ENCODE data around the gene TGFBR3L.
A peak's percentile ranks its signal among the peaks of the same experiment; 100 is the strongest.
"Not testable (repeated sequence)": the region's sequence is repeated elsewhere in the genome, so short reads cannot be mapped to it uniquely, and the experiment has no call there.

The TGFBR3L gene

DNA sequence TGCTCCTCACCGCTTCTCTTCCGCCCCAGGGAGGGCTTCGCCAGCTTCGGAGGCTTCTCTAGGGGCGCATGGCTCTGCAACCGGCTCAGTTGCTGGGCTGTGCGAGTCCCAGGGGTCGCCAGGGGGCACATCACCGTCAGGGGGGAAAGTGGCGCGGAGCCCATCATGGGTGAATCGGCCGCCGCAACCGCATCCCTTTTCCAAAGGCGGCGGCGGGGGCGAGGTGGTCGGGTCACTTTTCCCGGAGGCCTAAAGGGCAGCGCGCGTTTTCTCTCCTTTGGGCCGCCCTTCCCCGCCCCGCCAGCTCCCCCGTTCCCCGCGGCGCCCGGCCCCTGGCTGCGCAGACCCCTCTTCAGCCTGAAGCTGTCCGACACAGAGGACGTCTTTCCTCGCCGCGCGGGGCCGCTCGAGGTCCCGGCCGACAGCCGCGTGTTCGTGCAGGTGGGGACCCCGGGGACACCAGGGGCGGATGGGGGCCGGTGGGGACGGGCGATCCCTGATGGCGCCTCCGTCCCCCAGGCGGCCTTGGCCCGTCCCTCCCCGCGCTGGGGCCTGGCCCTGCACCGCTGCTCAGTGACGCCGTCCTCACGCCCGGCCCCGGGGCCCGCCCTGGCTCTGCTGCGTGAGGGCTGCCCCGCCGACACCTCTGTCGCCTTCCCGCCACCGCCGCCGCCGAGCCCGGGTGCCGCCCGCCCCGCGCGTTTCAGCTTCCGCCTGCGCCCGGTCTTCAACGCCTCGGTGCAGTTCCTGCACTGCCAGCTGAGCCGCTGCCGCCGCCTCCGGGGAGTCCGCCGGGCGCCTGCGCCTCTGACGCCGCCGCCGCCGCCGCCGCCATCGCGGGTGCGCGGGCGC, 1.7 kb downstream of the TGFBR3L start:
- no peak overlapping the region for H3K27ac ChIP-seq
- peaks cover 90% of the 10 kb centered on the region for H4K20me1 ChIP-seq
- peaks cover 71% of the 10 kb centered on the region for H3K4me1 ChIP-seq
- peak overlapping the region; percentile 94 for H3K4me2 ChIP-seq
- peak overlapping the region; percentile 55 for H3K9ac ChIP-seq
- peak overlapping the region; percentile 65 for H3K4me3 ChIP-seq
- peaks cover 70% of the 10 kb centered on the region for H3K27me3 ChIP-seq
- no peak for TF ChIP-seq Cebpa-rat (IDR thresholded peaks at IDR 0.05)
- H3K36me3 ChIP-seq = peaks cover 14% of the 10 kb centered on the region
- H3K9me3 ChIP-seq = no peaks in the 10 kb centered on the region

DNA sequence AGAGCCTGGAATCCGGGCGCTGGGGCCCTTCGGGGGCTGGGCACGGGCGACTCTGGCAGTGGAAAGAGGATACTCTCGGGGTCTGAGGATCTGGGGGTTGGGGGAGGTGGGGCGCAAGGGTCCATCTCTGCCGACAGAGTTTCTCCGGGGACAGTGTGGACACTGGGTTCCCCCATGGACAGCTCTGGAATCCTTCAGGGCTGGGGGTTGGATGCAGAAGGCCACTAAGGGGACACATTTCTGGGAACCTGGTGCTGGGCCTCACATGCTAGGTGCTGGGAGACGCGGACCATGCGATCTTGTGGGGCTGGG, 2.3 kb downstream of the TGFBR3L start:
- H3K4me2 ChIP-seq = peak overlapping the region; percentile 94
- no peak overlapping the region for H3K9ac ChIP-seq
- no peak overlapping the region for H3K27ac ChIP-seq
- H3K9me3 ChIP-seq = no peaks in the 10 kb centered on the region
- TF ChIP-seq Cebpa-rat (IDR thresholded peaks at IDR 0.05) = no peak
- H3K4me1 ChIP-seq = peaks cover 71% of the 10 kb centered on the region
- peaks cover 90% of the 10 kb centered on the region for H4K20me1 ChIP-seq
- H3K27me3 ChIP-seq = peaks cover 70% of the 10 kb centered on the region
- peaks cover 12% of the 10 kb centered on the region for H3K36me3 ChIP-seq
- peak overlapping the region; percentile 65 for H3K4me3 ChIP-seq

DNA sequence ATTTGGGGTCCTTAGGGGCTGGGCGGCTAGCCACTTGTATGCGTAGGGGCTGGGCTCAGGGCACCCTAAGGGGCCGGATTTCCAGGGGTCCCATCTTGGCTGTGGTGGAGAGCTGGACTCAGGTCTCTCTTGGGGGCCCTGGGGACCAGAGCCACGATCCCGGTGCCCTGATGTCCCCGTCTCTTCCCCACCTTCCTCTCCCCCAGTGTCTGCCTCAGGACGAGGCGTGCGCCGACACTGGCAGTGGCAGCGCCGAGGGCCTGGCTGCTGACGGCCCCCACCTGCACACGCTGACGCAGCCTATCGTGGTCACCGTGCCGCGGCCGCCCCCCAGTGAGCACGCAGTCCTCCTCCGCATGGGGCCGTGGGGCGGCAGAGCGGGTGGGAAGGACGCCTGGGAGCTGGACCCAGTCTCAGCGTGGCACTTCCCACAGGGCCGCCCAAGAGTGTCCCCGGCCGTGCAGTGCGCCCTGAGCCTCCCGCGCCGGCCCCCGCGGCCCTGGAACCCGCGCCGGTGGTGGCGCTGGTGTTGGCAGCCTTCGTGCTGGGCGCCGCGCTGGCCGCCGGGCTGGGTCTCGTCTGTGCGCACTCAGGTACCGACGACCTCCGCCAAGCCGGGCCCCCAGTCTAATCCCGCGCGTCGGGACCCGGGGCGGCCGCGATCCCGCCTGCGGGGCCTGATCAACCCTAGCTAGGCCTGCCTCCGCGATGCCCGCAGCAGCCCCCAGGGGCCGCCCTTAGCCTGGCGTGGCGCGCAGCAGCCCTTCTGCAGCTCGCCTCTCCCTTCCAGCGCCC, 2.8 kb downstream of the TGFBR3L start:
- H3K9me3 ChIP-seq = no peaks in the 10 kb centered on the region
- peak overlapping the region; percentile 94 for H3K4me2 ChIP-seq
- H3K9ac ChIP-seq = no peak overlapping the region
- no peak for TF ChIP-seq Cebpa-rat (IDR thresholded peaks at IDR 0.05)
- peaks cover 90% of the 10 kb centered on the region for H4K20me1 ChIP-seq
- peaks cover 13% of the 10 kb centered on the region for H3K36me3 ChIP-seq
- peaks cover 70% of the 10 kb centered on the region for H3K27me3 ChIP-seq
- H3K27ac ChIP-seq = no peak overlapping the region
- peak overlapping the region; percentile 65 for H3K4me3 ChIP-seq
- H3K4me1 ChIP-seq = peaks cover 69% of the 10 kb centered on the region

DNA sequence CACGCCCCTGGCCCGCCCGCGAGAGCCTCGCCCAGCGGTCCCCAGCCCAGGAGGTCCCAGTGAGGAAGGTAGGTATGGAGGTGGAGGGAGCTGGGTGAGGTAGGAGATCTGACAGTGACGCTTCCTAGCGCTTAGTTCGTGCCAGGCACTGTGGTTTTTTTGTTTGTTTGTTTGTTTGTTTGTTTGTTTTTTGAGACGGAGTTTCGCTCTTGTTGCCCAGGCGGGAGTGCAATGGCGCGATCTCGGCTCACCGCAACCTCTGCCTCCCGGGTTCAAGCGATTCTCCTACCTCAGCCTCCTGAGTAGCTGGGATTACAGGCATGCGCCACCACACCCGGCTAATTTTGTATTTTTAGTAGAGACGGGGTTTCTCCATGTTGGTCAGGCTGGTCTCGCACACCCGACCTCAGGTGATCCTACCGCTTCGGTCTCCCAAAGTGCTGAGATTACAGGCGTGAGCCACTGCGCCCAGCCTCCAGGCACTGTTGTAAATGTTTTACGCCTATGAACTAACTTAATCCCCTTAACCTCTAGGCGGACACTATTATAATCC, 3.5 kb downstream of the TGFBR3L start:
- H3K9me3 ChIP-seq, H3K27ac ChIP-seq, H3K9ac ChIP-seq: not testable (repeated sequence)
- Histone ChIP-seq H3K4me1 (peaks cover 63% of the 10 kb centered on the region), H3K4me3 (peak overlapping the region; percentile 65), H3K36me3 (peaks cover 20% of the 10 kb centered on the region), H3K4me2 (peak overlapping the region; percentile 94), H4K20me1 (peaks cover 90% of the 10 kb centered on the region), H3K27me3 (peaks cover 68% of the 10 kb centered on the region)

DNA sequence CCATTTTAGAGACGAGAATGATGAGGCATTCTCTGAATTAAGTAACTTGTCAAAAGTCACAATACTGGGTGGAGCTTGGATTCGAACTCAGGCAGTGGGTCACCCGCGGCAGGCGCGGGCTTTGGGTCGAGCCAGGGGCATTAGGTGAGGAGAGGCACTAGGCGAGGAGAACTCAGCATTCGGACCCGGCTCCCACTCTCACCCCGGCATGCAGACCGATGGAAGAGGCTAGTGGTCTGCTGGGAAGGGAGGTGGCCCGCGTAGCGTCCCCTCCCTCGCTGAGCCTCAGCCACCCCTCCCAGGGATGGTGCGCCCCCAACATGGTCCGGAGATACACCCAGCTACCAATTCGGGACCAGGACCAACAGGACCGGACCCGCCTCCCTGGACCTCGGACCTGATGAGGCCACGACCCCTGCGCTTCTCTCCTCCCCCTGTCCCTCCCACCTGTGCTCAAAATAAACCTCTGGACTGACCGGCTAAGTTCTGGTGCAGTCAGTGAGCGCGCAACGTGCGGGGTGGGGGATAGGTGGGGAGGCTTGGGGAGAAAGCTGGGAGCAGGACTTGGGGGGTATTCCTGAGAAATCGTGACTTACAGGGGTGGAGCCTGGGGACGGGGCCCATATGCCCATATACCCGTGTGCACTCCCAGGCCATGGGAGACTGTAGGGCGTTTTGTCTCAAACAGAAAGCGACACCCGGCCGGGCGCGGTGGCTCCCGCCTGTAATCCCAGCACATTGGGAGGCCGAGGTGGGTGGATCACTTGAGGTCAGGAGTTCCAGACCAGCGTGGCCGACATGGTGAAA, 4.2 kb downstream of the TGFBR3L start:
- Histone ChIP-seq H3K4me1 (peaks cover 66% of the 10 kb centered on the region), H3K36me3 (peaks cover 23% of the 10 kb centered on the region), H3K4me2 (peak overlapping the region; percentile 99), H3K27me3 (peaks cover 62% of the 10 kb centered on the region), H3K4me3 (no peak overlapping the region), H3K27ac (no peak overlapping the region), H3K9me3 (no peaks in the 10 kb centered on the region), H3K9ac (no peak overlapping the region), H4K20me1 (peaks cover 90% of the 10 kb centered on the region)
- TF ChIP-seq Cebpa-rat (IDR thresholded peaks at IDR 0.05) = no peak

DNA sequence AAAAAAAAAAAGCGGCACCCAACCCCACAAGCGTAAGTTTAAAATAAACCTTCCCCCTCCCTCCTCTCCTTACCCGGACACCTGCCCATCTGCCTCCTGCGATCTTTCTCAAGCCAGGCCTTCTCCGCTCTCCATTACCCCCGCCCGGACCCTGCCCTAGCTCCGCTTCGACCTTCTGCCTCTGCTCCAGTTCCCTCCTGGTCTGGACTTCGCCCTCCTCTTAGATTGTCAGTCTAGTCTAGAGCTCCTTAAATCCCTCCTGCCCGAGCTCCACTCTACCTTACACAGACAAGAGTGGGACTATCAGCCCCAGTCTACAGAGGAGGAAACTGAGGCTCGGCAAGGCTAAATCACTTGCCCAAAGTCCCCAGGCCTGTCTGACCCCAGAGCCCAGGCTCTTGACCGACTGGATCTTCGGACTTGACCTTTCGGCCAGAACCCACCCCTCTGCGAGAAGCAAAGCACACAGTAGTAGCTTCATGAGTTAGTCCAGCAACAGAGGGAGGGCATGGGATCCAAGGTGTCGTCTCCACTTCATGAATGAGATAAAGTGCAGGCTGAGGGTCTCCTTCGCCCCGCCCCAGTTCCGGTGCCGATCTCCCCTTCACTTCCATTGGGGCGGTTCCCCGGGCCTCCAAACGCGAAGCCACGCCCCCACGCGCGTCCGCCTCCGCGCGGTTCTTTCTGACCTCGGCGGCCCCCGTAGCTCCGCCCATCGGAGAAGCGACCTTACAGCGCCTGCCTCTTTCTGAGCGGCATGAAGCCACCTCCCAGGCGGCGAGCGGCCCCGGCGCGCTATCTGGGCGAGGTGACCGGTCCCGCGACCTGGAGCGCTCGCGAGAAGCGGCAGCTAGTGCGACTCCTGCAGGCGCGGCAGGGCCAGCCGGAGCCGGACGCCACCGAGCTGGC, 5.2 kb downstream of the TGFBR3L start, which contains the start of gene SNAPC2:
Gene SNAPC2 (plus strand): TSS at position 729 of the 909 bp plus-strand sequence. CDS start 29 bp downstream, at position 758.
- peaks cover 89% of the 10 kb centered on the region for H4K20me1 ChIP-seq
- H3K27ac ChIP-seq = 0 out of 2 replicates have a peak within 1 kb of the TSS, but pooled peaks have one; percentile 48
- no peak for TF ChIP-seq Cebpa-rat (IDR thresholded peaks at IDR 0.05)
- peak within 1 kb of the TSS; percentile 72 for H3K4me3 ChIP-seq
- H3K36me3 ChIP-seq = peaks cover 19% of the 10 kb centered on the region
- H3K9ac ChIP-seq = peak within 1 kb of the TSS; percentile 72
- peaks cover 51% of the 10 kb centered on the region for H3K27me3 ChIP-seq
- peaks cover 76% of the 10 kb centered on the region for H3K4me1 ChIP-seq
- peak within 1 kb of the TSS; percentile 99 for H3K4me2 ChIP-seq
- H3K9me3 ChIP-seq = no peaks in the 10 kb centered on the region

DNA sequence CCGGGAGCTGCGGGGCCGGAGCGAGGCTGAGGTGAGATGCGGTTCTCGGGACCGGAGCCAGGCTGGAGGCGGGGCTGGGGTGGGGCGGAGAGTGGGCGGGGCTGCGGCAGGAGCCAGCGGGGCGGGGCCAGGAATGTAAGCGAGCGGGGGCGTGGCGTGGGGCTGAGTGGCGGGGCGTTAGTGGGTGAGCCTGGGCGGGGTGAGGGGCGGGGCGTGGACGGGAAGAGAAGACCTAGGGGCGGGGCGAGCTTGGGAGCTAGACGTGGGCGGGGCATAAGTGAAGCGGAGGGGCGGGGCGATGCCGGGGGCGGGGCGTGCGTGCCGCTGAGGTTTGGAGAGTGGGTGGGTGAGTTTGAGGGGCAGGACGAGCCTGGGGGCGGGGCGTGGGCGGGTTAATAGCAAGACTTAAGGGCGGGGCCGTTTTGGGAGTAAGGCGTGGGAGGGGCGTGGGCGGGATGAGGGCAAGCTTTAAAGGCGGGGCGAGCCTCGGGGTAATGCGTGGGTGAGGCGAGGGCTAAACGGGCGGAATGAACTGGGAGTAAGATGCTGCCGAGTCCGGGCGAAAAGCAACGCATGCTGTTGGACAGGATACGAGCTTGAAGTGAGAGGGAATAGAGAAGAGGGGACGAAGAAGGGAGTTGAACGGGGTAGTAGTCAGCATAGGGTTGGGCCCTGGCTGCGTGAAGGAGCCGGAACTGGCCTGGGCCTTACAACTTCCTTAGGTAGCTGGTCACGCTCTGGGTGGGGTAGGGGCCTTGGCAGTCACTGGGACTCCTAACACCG, 6.1 kb downstream of the TGFBR3L start:
- H3K36me3 ChIP-seq = peaks cover 19% of the 10 kb centered on the region
- peak overlapping the region; percentile 72 for H3K9ac ChIP-seq
- no peak for TF ChIP-seq Cebpa-rat (IDR thresholded peaks at IDR 0.05)
- H3K4me1 ChIP-seq = peaks cover 74% of the 10 kb centered on the region
- peaks cover 81% of the 10 kb centered on the region for H4K20me1 ChIP-seq
- H3K27ac ChIP-seq = 0 out of 2 replicates have a peak overlapping the region, but pooled peaks have one; percentile 48
- H3K27me3 ChIP-seq = peaks cover 43% of the 10 kb centered on the region
- H3K4me2 ChIP-seq = peak overlapping the region; percentile 99
- peak overlapping the region; percentile 72 for H3K4me3 ChIP-seq
- no peaks in the 10 kb centered on the region for H3K9me3 ChIP-seq

Data from BLaER1 (cell line).